ENCODE measurements around the gene KCTD7.
"Not testable (repeated sequence)": the region's sequence is repeated elsewhere in the genome, so short reads cannot be mapped to it uniquely, and the experiment has no call there.

Gene KCTD7

GRCh38 chr7:66628361-66629221 is at the start of gene KCTD7:
Gene KCTD7 (plus strand): TSS chr7:66628881. CDS start chr7:66629065, 184 bp downstream.
- peak; percentile 99 for DNase-seq (ENCODE audit: low spot score)
- in situ Hi-C loops (cut with MboI; ENCODE audit: low sequenced_read_pairs, unreplicated experiment) = no loop called here
- no peak for TF ChIP-seq CTCF (IDR thresholded peaks at IDR 0.05; ENCODE audit: borderline replicate concordance, control extremely low read depth, extremely low read depth, insufficient read depth, missing control alignments)

DNA sequence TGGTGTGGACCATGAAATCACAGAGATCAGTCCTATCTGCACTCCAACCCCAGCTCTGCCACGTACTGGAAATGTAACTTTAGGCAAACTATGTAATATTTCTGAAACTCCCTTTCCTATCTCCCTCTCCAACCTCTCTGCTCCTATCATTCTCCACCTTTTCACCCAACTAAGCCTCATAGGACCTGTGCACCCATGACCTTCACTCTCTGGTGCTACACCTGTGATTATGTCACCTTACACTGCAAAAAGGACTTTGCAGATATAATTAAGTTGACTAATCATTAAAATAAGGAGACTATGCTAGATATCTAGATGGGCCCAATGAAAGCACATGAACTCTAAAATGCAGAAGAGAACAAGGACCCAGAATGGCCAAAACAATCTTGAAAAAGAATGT is 48.3 kb upstream of the KCTD7 start:
- in situ Hi-C loops (cut with MboI; ENCODE audit: low sequenced_read_pairs, unreplicated experiment); DNase-seq (ENCODE audit: low spot score): not testable (repeated sequence)

- in situ Hi-C loops (cut with MboI; ENCODE audit: low sequenced_read_pairs, unreplicated experiment); DNase-seq (ENCODE audit: low spot score): not testable (repeated sequence)
Observed at GRCh38 chr7:66582816-66583489, 45.7 kb upstream of the KCTD7 start.

- in situ Hi-C loops (cut with MboI; ENCODE audit: low sequenced_read_pairs, unreplicated experiment) = no loop called here
- DNase-seq (ENCODE audit: low spot score) = no peak
- no peak for TF ChIP-seq CTCF (IDR thresholded peaks at IDR 0.05; ENCODE audit: borderline replicate concordance, control extremely low read depth, extremely low read depth, insufficient read depth, missing control alignments)
Observed at GRCh38 chr7:66583490-66584110, 45.1 kb upstream of the KCTD7 start.

DNA sequence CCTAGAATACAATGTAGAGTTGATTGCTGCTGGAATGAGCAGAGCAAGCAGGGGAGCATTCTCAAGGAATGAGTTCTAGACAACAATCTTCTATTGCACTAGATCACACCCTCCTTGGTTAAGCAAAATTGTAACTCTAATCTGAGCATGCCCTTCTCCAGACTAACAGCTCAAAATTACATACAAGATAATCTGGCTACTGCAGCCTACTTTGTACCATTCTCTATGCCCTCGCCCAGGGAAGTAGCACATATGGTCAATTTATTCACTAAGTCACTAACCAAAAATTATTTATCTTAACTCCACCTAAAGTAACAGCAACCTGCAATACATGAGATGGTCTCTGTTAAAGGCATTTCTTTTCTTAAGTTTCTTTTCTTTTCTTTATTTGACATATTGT is 42.5 kb upstream of the KCTD7 start:
- no peak for TF ChIP-seq CTCF (IDR thresholded peaks at IDR 0.05; ENCODE audit: borderline replicate concordance, control extremely low read depth, extremely low read depth, insufficient read depth, missing control alignments)
- DNase-seq (ENCODE audit: low spot score) = no peak
- in situ Hi-C loops (cut with MboI; ENCODE audit: low sequenced_read_pairs, unreplicated experiment) = no loop called here

GRCh38 chr7:66588226-66588625 is 40.5 kb upstream of the KCTD7 start:
- in situ Hi-C loops (cut with MboI; ENCODE audit: low sequenced_read_pairs, unreplicated experiment); DNase-seq (ENCODE audit: low spot score): not testable (repeated sequence)

GRCh38 chr7:66588856-66589570 is 39.7 kb upstream of the KCTD7 start:
- in situ Hi-C loops (cut with MboI; ENCODE audit: low sequenced_read_pairs, unreplicated experiment); DNase-seq (ENCODE audit: low spot score): not testable (repeated sequence)

GRCh38 chr7:66590302-66591057 is 38.2 kb upstream of the KCTD7 start:
- in situ Hi-C loops (cut with MboI; ENCODE audit: low sequenced_read_pairs, unreplicated experiment); DNase-seq (ENCODE audit: low spot score): not testable (repeated sequence)

- DNase-seq (ENCODE audit: low spot score); in situ Hi-C loops (cut with MboI; ENCODE audit: low sequenced_read_pairs, unreplicated experiment): not testable (repeated sequence)
Observed at GRCh38 chr7:66591058-66591798, 37.5 kb upstream of the KCTD7 start.

Measured in GM13976 (cell line).